ENCODE results near the gene CELF1. TPM values are rescaled to one million over a fixed set of nuclear protein-coding genes. Genes with fewer than 3 reads are reported as not detected.
A peak's percentile ranks its signal among the peaks of the same experiment; 100 is the strongest.

Gene CELF1
- total RNA-seq, 1 donor from 2014 or later = 173 TPM

GRCh38 chr11:47442514-47442913, 110.4 kb downstream of the CELF1 start:
- Histone ChIP-seq H3K4me3 (no peak overlapping the region), H4K20me1 (ENCODE audit: low read depth) (no peaks in the 10 kb centered on the region), H3K27ac (no peak overlapping the region), H3K9ac (peak overlapping the region; percentile 13), H3K9me3 (ENCODE audit: low read depth) (no peaks in the 10 kb centered on the region), H3K36me3 (no peaks in the 10 kb centered on the region), H2AFZ (replicated peaks) (no peak overlapping the region), H3K4me2 (no peak overlapping the region), H3K27me3 (no peaks in the 10 kb centered on the region), H3K79me2 (ENCODE audit: low read depth) (no peaks in the 10 kb centered on the region), H3F3A (ENCODE audit: low read depth) (no peaks in the 10 kb centered on the region), H3K4me1 (no peaks in the 10 kb centered on the region)
- Mint-ChIP-seq H3K4me1 (no peaks in the 10 kb centered on the region), H3K9me3 (no peaks in the 10 kb centered on the region), H3K27ac (no peak overlapping the region), H3K27me3 (ENCODE audit: insufficient read depth, low read depth) (peaks cover 2% of the 10 kb centered on the region), H3K4me3 (no peak overlapping the region), H3K36me3 (no peaks in the 10 kb centered on the region)
- no peak for DNase-seq (ENCODE audit: low spot score)
- no peak for TF ChIP-seq EZH2 (IDR thresholded peaks at IDR 0.05)
- no peak for TF ChIP-seq CTCF (IDR thresholded peaks at IDR 0.05)
- TF ChIP-seq EZH2phosphoT487 (IDR thresholded peaks at IDR 0.05) = no peak

- H3K27ac Mint-ChIP-seq = no peak overlapping the region
- no peak for DNase-seq (ENCODE audit: low spot score)
Measured at GRCh38 chr11:47441421-47441820, 111.5 kb downstream of the CELF1 start.

GRCh38 chr11:47440054-47440476, 112.9 kb downstream of the CELF1 start:
- Histone ChIP-seq H3F3A (ENCODE audit: low read depth) (no peaks in the 10 kb centered on the region), H3K4me2 (no peak overlapping the region), H2AFZ (replicated peaks) (no peak overlapping the region), H3K4me1 (no peaks in the 10 kb centered on the region), H3K9me3 (ENCODE audit: low read depth) (no peaks in the 10 kb centered on the region), H3K9ac (no peak overlapping the region), H3K79me2 (ENCODE audit: low read depth) (no peaks in the 10 kb centered on the region), H3K27me3 (no peaks in the 10 kb centered on the region), H3K27ac (no peak overlapping the region), H3K4me3 (no peak overlapping the region), H3K36me3 (no peaks in the 10 kb centered on the region), H4K20me1 (ENCODE audit: low read depth) (no peaks in the 10 kb centered on the region)
- no peak overlapping the region for H3K4me3 Mint-ChIP-seq
- TF ChIP-seq CTCF (IDR thresholded peaks at IDR 0.05) (no peak), EZH2 (IDR thresholded peaks at IDR 0.05) (no peak), EZH2phosphoT487 (IDR thresholded peaks at IDR 0.05) (no peak)
- H3K9me3 Mint-ChIP-seq = no peaks in the 10 kb centered on the region
- no peak overlapping the region for H3K27ac Mint-ChIP-seq
- no peaks in the 10 kb centered on the region for H3K36me3 Mint-ChIP-seq
- no peak for DNase-seq (ENCODE audit: low spot score)
- H3K27me3 Mint-ChIP-seq (ENCODE audit: insufficient read depth, low read depth) = peaks cover 4% of the 10 kb centered on the region
- no peaks in the 10 kb centered on the region for H3K4me1 Mint-ChIP-seq

More at GRCh38 chr11:47441421-47441820, 111.5 kb downstream of the CELF1 start:
- H3F3A ChIP-seq (ENCODE audit: low read depth) = no peaks in the 10 kb centered on the region
- H4K20me1 ChIP-seq (ENCODE audit: low read depth) = no peaks in the 10 kb centered on the region
- Mint-ChIP-seq H3K4me3 (no peak overlapping the region), H3K27me3 (ENCODE audit: insufficient read depth, low read depth) (peaks cover 4% of the 10 kb centered on the region), H3K4me1 (no peaks in the 10 kb centered on the region), H3K36me3 (no peaks in the 10 kb centered on the region), H3K9me3 (no peaks in the 10 kb centered on the region)
- H3K9me3 ChIP-seq (ENCODE audit: low read depth) = no peaks in the 10 kb centered on the region
- no peak overlapping the region for H3K27ac ChIP-seq
- no peaks in the 10 kb centered on the region for H3K27me3 ChIP-seq
- H3K9ac ChIP-seq = no peak overlapping the region
- H3K4me3 ChIP-seq = no peak overlapping the region
- H3K79me2 ChIP-seq (ENCODE audit: low read depth) = no peaks in the 10 kb centered on the region
- H3K36me3 ChIP-seq = no peaks in the 10 kb centered on the region
- H2AFZ ChIP-seq (replicated peaks) = no peak overlapping the region
- H3K4me1 ChIP-seq = no peaks in the 10 kb centered on the region
- no peak for TF ChIP-seq CTCF (IDR thresholded peaks at IDR 0.05)
- TF ChIP-seq EZH2phosphoT487 (IDR thresholded peaks at IDR 0.05) = no peak
- TF ChIP-seq EZH2 (IDR thresholded peaks at IDR 0.05) = no peak
- no peak overlapping the region for H3K4me2 ChIP-seq

Measured in neural progenitor cell (in vitro differentiated cells).